Ovary (tissue), 3 donors: ENCODE data around the gene BCL11B.

Experiments
- EP300 ChIP-seq: sonication (generic); formaldehyde crosslinking; IDR thresholded peaks from one replicate; pipeline ENCODE4 v1.6.1; 2017; ENCODE audit warnings: antibody characterized with exemption
- TF ChIP-seq, protein P1 (sequence below), 3 donors: fragments of 450-650 bp in 2 of 3; fragments of 200-600 bp in 1 of 3; IDR thresholded peaks; one replicate each; pipeline versions ENCODE4 v1.5.1 to v1.8.0; 2016 to 2022; ENCODE audit warnings: antibody characterized with exemption in 3 of 3, mild to moderate bottlenecking in 1 of 3
- donor health status: DM: no; HTN: no; CAD: no.

DNA sequence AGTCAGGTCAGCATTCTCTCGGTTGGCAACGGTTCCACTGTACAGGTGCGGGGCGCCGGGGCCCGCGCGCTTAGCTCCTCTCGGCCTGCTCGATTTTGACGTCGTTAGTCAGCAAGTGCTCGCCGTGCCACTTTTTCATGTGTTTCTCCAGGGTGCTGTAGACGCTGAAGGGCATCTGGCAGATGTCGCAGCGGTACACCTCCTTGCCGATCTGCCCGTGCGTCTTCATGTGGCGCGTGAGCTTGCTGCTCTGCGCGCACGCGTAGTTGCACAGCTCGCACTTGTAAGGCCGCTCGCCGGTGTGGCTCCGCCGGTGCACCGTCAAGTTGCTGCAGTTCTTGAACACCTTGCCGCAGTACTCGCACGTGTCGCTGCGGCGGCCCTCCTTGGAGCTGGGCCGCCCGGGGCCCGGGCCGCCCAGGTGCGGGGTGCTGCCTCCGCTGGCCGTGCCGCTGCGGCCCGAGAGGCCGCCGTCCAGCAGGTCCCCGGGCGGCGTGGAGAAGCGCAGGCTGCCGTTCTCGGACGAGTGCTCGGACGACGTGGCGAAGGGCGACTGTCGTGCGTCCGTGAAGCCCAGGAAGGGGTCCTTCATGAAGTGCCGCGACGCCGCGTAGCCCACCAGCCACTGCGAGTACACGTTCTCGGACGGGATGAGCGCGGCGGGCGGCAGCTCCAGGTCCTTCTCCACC lies 97.8 kb downstream of the BCL11B start:
- TF ChIP-seq, protein P1, sequence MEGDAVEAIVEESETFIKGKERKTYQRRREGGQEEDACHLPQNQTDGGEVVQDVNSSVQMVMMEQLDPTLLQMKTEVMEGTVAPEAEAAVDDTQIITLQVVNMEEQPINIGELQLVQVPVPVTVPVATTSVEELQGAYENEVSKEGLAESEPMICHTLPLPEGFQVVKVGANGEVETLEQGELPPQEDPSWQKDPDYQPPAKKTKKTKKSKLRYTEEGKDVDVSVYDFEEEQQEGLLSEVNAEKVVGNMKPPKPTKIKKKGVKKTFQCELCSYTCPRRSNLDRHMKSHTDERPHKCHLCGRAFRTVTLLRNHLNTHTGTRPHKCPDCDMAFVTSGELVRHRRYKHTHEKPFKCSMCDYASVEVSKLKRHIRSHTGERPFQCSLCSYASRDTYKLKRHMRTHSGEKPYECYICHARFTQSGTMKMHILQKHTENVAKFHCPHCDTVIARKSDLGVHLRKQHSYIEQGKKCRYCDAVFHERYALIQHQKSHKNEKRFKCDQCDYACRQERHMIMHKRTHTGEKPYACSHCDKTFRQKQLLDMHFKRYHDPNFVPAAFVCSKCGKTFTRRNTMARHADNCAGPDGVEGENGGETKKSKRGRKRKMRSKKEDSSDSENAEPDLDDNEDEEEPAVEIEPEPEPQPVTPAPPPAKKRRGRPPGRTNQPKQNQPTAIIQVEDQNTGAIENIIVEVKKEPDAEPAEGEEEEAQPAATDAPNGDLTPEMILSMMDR (IDR thresholded peaks at IDR 0.05), result no peak
- TF ChIP-seq EP300, result no peak
